Lung (tissue), 13 donors: ENCODE data around the gene ZNF860. TPM values are rescaled to one million over a fixed set of nuclear protein-coding genes. Genes with fewer than 3 reads are reported as not detected.

Experiments
- ATAC-seq: fragments of 200-7000 bp; cut with Tn5 transposase; one replicate; pipeline ENCODE4 v1.9.1; 2020; ENCODE audit warnings: moderate number of reproducible peaks; ENCODE audit not compliant: insufficient read depth, low FRiP score
- DNase-seq, 3 donors: peaks; one replicate each; pipeline ENCODE4 v3.0.0-alpha.2; 2013 to 2017
- H3K27ac ChIP-seq, 2 donors: one replicate each; pipeline ENCODE4 v1.5.1; 2013; ENCODE audit warnings: mild to moderate bottlenecking in 2 of 2, moderate library complexity in 2 of 2, control low read depth in 1 of 2, inconsistent platforms in 1 of 2, low read depth in 1 of 2, low read length in 1 of 2
- H3K27me3 ChIP-seq, 3 donors: one replicate each; pipeline ENCODE4 v1.5.1; 2013; ENCODE audit warnings: low read length in 2 of 3; ENCODE audit not compliant: control insufficient read depth in 3 of 3, insufficient read depth in 3 of 3
- H3K36me3 ChIP-seq, 4 donors: one replicate each; pipeline ENCODE4 v1.5.1; 2013; ENCODE audit warnings: low read length in 4 of 4, mild to moderate bottlenecking in 1 of 4, moderate library complexity in 1 of 4; ENCODE audit not compliant: control insufficient read depth in 4 of 4, insufficient read depth in 4 of 4
- H3K4me1 ChIP-seq, 5 donors: one replicate each; pipeline ENCODE4 v1.5.1; 2013; ENCODE audit warnings: low read length in 5 of 5, mild to moderate bottlenecking in 2 of 5, moderate library complexity in 1 of 5; ENCODE audit not compliant: control insufficient read depth in 5 of 5, insufficient read depth in 5 of 5
- H3K4me3 ChIP-seq: one replicate; pipeline ENCODE4 v1.5.1; 2013; ENCODE audit warnings: mild to moderate bottlenecking, control low read depth, moderate library complexity
- H3K9ac ChIP-seq, 2 donors: one replicate each; pipeline ENCODE4 v1.5.1; 2013; ENCODE audit warnings: low read length in 2 of 2, control low read depth in 1 of 2; ENCODE audit not compliant: insufficient read depth in 1 of 2
- H3K9me3 ChIP-seq, 4 donors: one replicate each; pipeline ENCODE4 v1.5.1; 2013; ENCODE audit warnings: low read length in 3 of 4, mild to moderate bottlenecking in 1 of 4, moderate library complexity in 1 of 4; ENCODE audit not compliant: control insufficient read depth in 4 of 4, insufficient read depth in 3 of 4
- CTCF ChIP-seq: IDR thresholded peaks from 2 replicates; pipeline ENCODE4 v1.5.1; 2012; ENCODE audit warnings: mild to moderate bottlenecking; ENCODE audit errors: control extremely low read depth, extremely low read depth
- WGBS, 2 donors: extraction: QIAGEN DNeasy Blood & Tissue Kit; methylation state at CpG; one replicate each; pipeline ENCODE4 v1.1.7; 2013; 5-methylcytosine and 5-hydroxymethylcytosine counted together
- polyA plus RNA-seq, 2 donors: library from polyadenylated mRNA; stranded (reverse); fragments of 200-250 nt; gene quantifications; one replicate each; pipeline ENCODE4 v1.2.1, GENCODE V29; 2013
- small RNA-seq: library from RNA; depleted of rRNA; stranded (forward); fragments of <200 nt; gene quantifications from one replicate; pipeline ENCODE3, GENCODE V24; 2014; ENCODE audit warnings: low replicate concordance
- total RNA-seq, 2 donors: library from RNA; depleted of rRNA in 1 of 2; stranded (reverse); fragments of >200 nt in 1 of 2; gene quantifications; one replicate each; pipeline ENCODE4 v1.2.1, GENCODE V29; 2014 to 2021
- donor health status: control.
- donor health status: control.
- donor health status: Bipolar disorder and iron deficiency.
- donor health status: healthy.
- donor health status: DM: yes; HTN: yes; CAD: no.

ZNF860 gene
- total and polyA plus RNA-seq, 4 donors = 0.35 to 2.6 (median 1.4) TPM

GRCh38 chr3:32022947-32023346 is 41.4 kb downstream of the ZNF860 start:
- DNase-seq = no peak
- WGBS, 2 donors = 81% methylated on average over 2 of the region's 2 CpGs
- ATAC-seq = no peak
- Histone ChIP-seq H3K36me3 (no peaks in the 10 kb centered on the region), H3K9me3 (no peaks in the 10 kb centered on the region), H3K27me3 (no peaks in the 10 kb centered on the region), H3K9ac (no peak overlapping the region), H3K27ac (no peak overlapping the region), H3K4me1 (peaks cover 0 to 14% (median 0%) of the 10 kb centered on the region in 5 donors), H3K4me3 (no peak overlapping the region)
- no peak for TF ChIP-seq CTCF

GRCh38 chr3:32026593-32026992 is 45.0 kb downstream of the ZNF860 start:
- no peak for ATAC-seq

GRCh38 chr3:32037932-32038267 is 56.4 kb downstream of the ZNF860 start:
- Histone ChIP-seq H3K9ac (no peak overlapping the region), H3K27me3 (no peaks in the 10 kb centered on the region), H3K4me3 (no peak overlapping the region), H3K9me3 (no peaks in the 10 kb centered on the region), H3K36me3 (no peaks in the 10 kb centered on the region), H3K27ac (no peak overlapping the region), H3K4me1 (no peaks in the 10 kb centered on the region)
- DNase-seq (no peak), ATAC-seq (no peak)
- 80 to 82% methylated on average over 3 of the region's 3 CpGs for WGBS, 2 donors
- no peak for TF ChIP-seq CTCF

More at GRCh38 chr3:32026593-32026992, 45.0 kb downstream of the ZNF860 start:
- Histone ChIP-seq H3K27ac (no peak overlapping the region), H3K9me3 (no peaks in the 10 kb centered on the region), H3K4me1 (no peaks in the 10 kb centered on the region), H3K27me3 (no peaks in the 10 kb centered on the region), H3K4me3 (no peak overlapping the region), H3K9ac (no peak overlapping the region), H3K36me3 (no peaks in the 10 kb centered on the region)
- 30 to 74% methylated on average over 6 of the region's 6 CpGs for WGBS, 2 donors
- DNase-seq = no peak
- no peak for TF ChIP-seq CTCF

- DNase-seq (no peak), ATAC-seq (no peak)
- no peaks in the 10 kb centered on the region for H3K27me3 ChIP-seq
- H3K4me3 ChIP-seq = no peak overlapping the region
- no peak overlapping the region for H3K9ac ChIP-seq
- no peak for TF ChIP-seq CTCF
- H3K27ac ChIP-seq = no peak overlapping the region
- WGBS, 2 donors = 93% methylated on average over 4 of the region's 4 CpGs
- H3K36me3 ChIP-seq = no peaks in the 10 kb centered on the region
- no peaks in the 10 kb centered on the region for H3K9me3 ChIP-seq
- peaks cover 0 to 21% (median 12%) of the 10 kb centered on the region in 5 donors for H3K4me1 ChIP-seq
Measured at GRCh38 chr3:32041316-32041715, 59.8 kb downstream of the ZNF860 start.

Small RNA genes within 50 kb of the gene (small RNA-seq; reads per million reads assigned to genes)
- not detected for gene RF00402

Other genes starting within 250 kb of the ZNF860 start
- gene OSBPL10, start 488 bp upstream of the ZNF860 start, total RNA-seq = 10 to 100 TPM; 21.1 to 33.0 TPM
- gene OSBPL10, start 488 bp upstream of the ZNF860 start, polyA plus RNA-seq = 1 to 10 TPM; 3.9 to 5.1 TPM
- 10 to 100 TPM; 46.7 to 58.8 TPM for gene GPD1L, start 124.9 kb downstream of the ZNF860 start, total RNA-seq
- 10 to 100 TPM; 20.5 to 27.4 TPM for gene GPD1L, start 124.9 kb downstream of the ZNF860 start, polyA plus RNA-seq